ENCODE data around the gene TSPYL2.
A peak's percentile ranks its signal among the peaks of the same experiment; 100 is the strongest.

TSPYL2 gene

GRCh38 chrX:53082773-53083616 is 828 bp downstream of the TSPYL2 start:
- no peaks in the 10 kb centered on the region for H3K27me3 ChIP-seq (ENCODE audit: low read depth, low read length)
- H3K36me3 ChIP-seq (ENCODE audit: control insufficient read depth in 1 of 2, insufficient read depth in 2 of 2, low read length in 2 of 2): peaks cover 15 to 17% of the 10 kb centered on the region in 2 donors
- H3K4me1 ChIP-seq (ENCODE audit: control insufficient read depth in 1 of 2, insufficient read depth in 2 of 2, low read length in 2 of 2): peaks cover 0 to 29% of the 10 kb centered on the region in 2 donors
- H3K9me3 ChIP-seq (ENCODE audit: control insufficient read depth in 1 of 2, low read length in 2 of 2): no peaks in the 10 kb centered on the region
- H3K27ac ChIP-seq (ENCODE audit: low read length): peak overlapping the region; percentile 31
- H3K4me3 ChIP-seq (ENCODE audit: low read depth in 1 of 2, low read length in 2 of 2): peak overlapping the region; percentile 75 to 83

GRCh38 chrX:53084043-53084570 is 1.9 kb downstream of the TSPYL2 start:
- Histone ChIP-seq H3K9me3 (ENCODE audit: control insufficient read depth in 1 of 2, low read length in 2 of 2) (no peaks in the 10 kb centered on the region), H3K27me3 (ENCODE audit: low read depth, low read length) (no peaks in the 10 kb centered on the region), H3K4me1 (ENCODE audit: control insufficient read depth in 1 of 2, insufficient read depth in 2 of 2, low read length in 2 of 2) (peaks cover 0 to 31% of the 10 kb centered on the region in 2 donors), H3K4me3 (ENCODE audit: low read depth in 1 of 2, low read length in 2 of 2) (peak overlapping the region; percentile 75 to 83), H3K27ac (ENCODE audit: low read length) (peak overlapping the region; percentile 40), H3K36me3 (ENCODE audit: control insufficient read depth in 1 of 2, insufficient read depth in 2 of 2, low read length in 2 of 2) (peaks cover 15 to 17% of the 10 kb centered on the region in 2 donors)

- H3K9me3 ChIP-seq (ENCODE audit: control insufficient read depth in 1 of 2, low read length in 2 of 2): no peaks in the 10 kb centered on the region
- peak overlapping the region; percentile 75 to 83 for H3K4me3 ChIP-seq (ENCODE audit: low read depth in 1 of 2, low read length in 2 of 2)
- peaks cover 15 to 17% of the 10 kb centered on the region in 2 donors for H3K36me3 ChIP-seq (ENCODE audit: control insufficient read depth in 1 of 2, insufficient read depth in 2 of 2, low read length in 2 of 2)
- H3K27ac ChIP-seq (ENCODE audit: low read length): peak overlapping the region; percentile 16
- peaks cover 0 to 31% of the 10 kb centered on the region in 2 donors for H3K4me1 ChIP-seq (ENCODE audit: control insufficient read depth in 1 of 2, insufficient read depth in 2 of 2, low read length in 2 of 2)
- no peaks in the 10 kb centered on the region for H3K27me3 ChIP-seq (ENCODE audit: low read depth, low read length)
Observed at GRCh38 chrX:53084863-53085262, 2.7 kb downstream of the TSPYL2 start.

GRCh38 chrX:53085661-53086229 is 3.6 kb downstream of the TSPYL2 start:
- peak overlapping the region; percentile 31 for H3K27ac ChIP-seq (ENCODE audit: low read length)
- H3K9me3 ChIP-seq (ENCODE audit: control insufficient read depth in 1 of 2, low read length in 2 of 2): no peaks in the 10 kb centered on the region
- H3K36me3 ChIP-seq (ENCODE audit: control insufficient read depth in 1 of 2, insufficient read depth in 2 of 2, low read length in 2 of 2): peaks cover 15 to 17% of the 10 kb centered on the region in 2 donors
- peak overlapping the region in 1 of 2 donors; percentile 75 for H3K4me3 ChIP-seq (ENCODE audit: low read depth in 1 of 2, low read length in 2 of 2)
- peaks cover 0 to 31% of the 10 kb centered on the region in 2 donors for H3K4me1 ChIP-seq (ENCODE audit: control insufficient read depth in 1 of 2, insufficient read depth in 2 of 2, low read length in 2 of 2)
- H3K27me3 ChIP-seq (ENCODE audit: low read depth, low read length): no peaks in the 10 kb centered on the region

GRCh38 chrX:53086464-53086863 is 4.3 kb downstream of the TSPYL2 start:
- peaks cover 0 to 31% of the 10 kb centered on the region in 2 donors for H3K4me1 ChIP-seq (ENCODE audit: control insufficient read depth in 1 of 2, insufficient read depth in 2 of 2, low read length in 2 of 2)
- no peaks in the 10 kb centered on the region for H3K9me3 ChIP-seq (ENCODE audit: control insufficient read depth in 1 of 2, low read length in 2 of 2)
- H3K27me3 ChIP-seq (ENCODE audit: low read depth, low read length): no peaks in the 10 kb centered on the region
- peak overlapping the region in 1 of 2 donors; percentile 28 for H3K4me3 ChIP-seq (ENCODE audit: low read depth in 1 of 2, low read length in 2 of 2)
- peaks cover 15 to 17% of the 10 kb centered on the region in 2 donors for H3K36me3 ChIP-seq (ENCODE audit: control insufficient read depth in 1 of 2, insufficient read depth in 2 of 2, low read length in 2 of 2)
- peak overlapping the region; percentile 49 for H3K27ac ChIP-seq (ENCODE audit: low read length)

GRCh38 chrX:53087388-53087831 is 5.2 kb downstream of the TSPYL2 start:
- H3K4me1 ChIP-seq (ENCODE audit: control insufficient read depth in 1 of 2, insufficient read depth in 2 of 2, low read length in 2 of 2): peaks cover 0 to 31% of the 10 kb centered on the region in 2 donors
- H3K36me3 ChIP-seq (ENCODE audit: control insufficient read depth in 1 of 2, insufficient read depth in 2 of 2, low read length in 2 of 2): peaks cover 15 to 17% of the 10 kb centered on the region in 2 donors
- no peaks in the 10 kb centered on the region for H3K27me3 ChIP-seq (ENCODE audit: low read depth, low read length)
- H3K27ac ChIP-seq (ENCODE audit: low read length): peak overlapping the region; percentile 49
- no peaks in the 10 kb centered on the region for H3K9me3 ChIP-seq (ENCODE audit: control insufficient read depth in 1 of 2, low read length in 2 of 2)
- H3K4me3 ChIP-seq (ENCODE audit: low read depth in 1 of 2, low read length in 2 of 2): peak overlapping the region in 1 of 2 donors; percentile 28

- no peaks in the 10 kb centered on the region for H3K27me3 ChIP-seq (ENCODE audit: low read depth, low read length)
- H3K9me3 ChIP-seq (ENCODE audit: control insufficient read depth in 1 of 2, low read length in 2 of 2): no peaks in the 10 kb centered on the region
- H3K4me3 ChIP-seq (ENCODE audit: low read depth in 1 of 2, low read length in 2 of 2): peak overlapping the region; percentile 44 to 63
- peaks cover 15 to 17% of the 10 kb centered on the region in 2 donors for H3K36me3 ChIP-seq (ENCODE audit: control insufficient read depth in 1 of 2, insufficient read depth in 2 of 2, low read length in 2 of 2)
- H3K27ac ChIP-seq (ENCODE audit: low read length): peak overlapping the region; percentile 80
- peaks cover 0 to 31% of the 10 kb centered on the region in 2 donors for H3K4me1 ChIP-seq (ENCODE audit: control insufficient read depth in 1 of 2, insufficient read depth in 2 of 2, low read length in 2 of 2)
Observed at GRCh38 chrX:53088136-53088974, 6.2 kb downstream of the TSPYL2 start.

- peak overlapping the region; percentile 80 for H3K27ac ChIP-seq (ENCODE audit: low read length)
- H3K4me3 ChIP-seq (ENCODE audit: low read depth in 1 of 2, low read length in 2 of 2): peak overlapping the region; percentile 44 to 63
- no peaks in the 10 kb centered on the region for H3K27me3 ChIP-seq (ENCODE audit: low read depth, low read length)
- no peaks in the 10 kb centered on the region for H3K9me3 ChIP-seq (ENCODE audit: control insufficient read depth in 1 of 2, low read length in 2 of 2)
- peaks cover 0 to 25% of the 10 kb centered on the region in 2 donors for H3K4me1 ChIP-seq (ENCODE audit: control insufficient read depth in 1 of 2, insufficient read depth in 2 of 2, low read length in 2 of 2)
- H3K36me3 ChIP-seq (ENCODE audit: control insufficient read depth in 1 of 2, insufficient read depth in 2 of 2, low read length in 2 of 2): peaks cover 15 to 17% of the 10 kb centered on the region in 2 donors
Observed at GRCh38 chrX:53089224-53089842, 7.2 kb downstream of the TSPYL2 start.

- H3K9me3 ChIP-seq (ENCODE audit: control insufficient read depth in 1 of 2, low read length in 2 of 2): no peaks in the 10 kb centered on the region
- no peak overlapping the region for H3K4me3 ChIP-seq (ENCODE audit: low read depth in 1 of 2, low read length in 2 of 2)
- H3K27me3 ChIP-seq (ENCODE audit: low read depth, low read length): no peaks in the 10 kb centered on the region
- H3K36me3 ChIP-seq (ENCODE audit: control insufficient read depth in 1 of 2, insufficient read depth in 2 of 2, low read length in 2 of 2): peaks cover 13% of the 10 kb centered on the region in 2 donors
- H3K4me1 ChIP-seq (ENCODE audit: control insufficient read depth in 1 of 2, insufficient read depth in 2 of 2, low read length in 2 of 2): peaks cover 0 to 25% of the 10 kb centered on the region in 2 donors
- no peak overlapping the region for H3K27ac ChIP-seq (ENCODE audit: low read length)
Observed at GRCh38 chrX:53089925-53090324, 7.8 kb downstream of the TSPYL2 start.

GRCh38 chrX:53091354-53091753 is 9.2 kb downstream of the TSPYL2 start:
- Histone ChIP-seq H3K36me3 (ENCODE audit: control insufficient read depth in 1 of 2, insufficient read depth in 2 of 2, low read length in 2 of 2) (peaks cover 0 to under 1% of the 10 kb centered on the region in 2 donors), H3K4me1 (ENCODE audit: control insufficient read depth in 1 of 2, insufficient read depth in 2 of 2, low read length in 2 of 2) (peaks cover 0 to 22% of the 10 kb centered on the region in 2 donors), H3K27ac (ENCODE audit: low read length) (no peak overlapping the region), H3K4me3 (ENCODE audit: low read depth in 1 of 2, low read length in 2 of 2) (no peak overlapping the region), H3K27me3 (ENCODE audit: low read depth, low read length) (no peaks in the 10 kb centered on the region), H3K9me3 (ENCODE audit: control insufficient read depth in 1 of 2, low read length in 2 of 2) (no peaks in the 10 kb centered on the region)
